Panc1 (cell line): ENCODE measurements around the gene SLC44A4. TPM values are rescaled to one million over a fixed set of nuclear protein-coding genes. Genes with fewer than 3 reads are reported as not detected.

Source experiments
- ATAC-seq: fragments of 200-7000 bp; cut with Tn5 transposase; 2 replicates; pipeline ENCODE4 v1.9.1; 2020; ENCODE audit warnings: mild to moderate bottlenecking, moderate library complexity
- BruUV-seq: library from RNA; stranded (reverse); fragments of 400-500 nt; replicated peaks from 2 replicates; lab custom pipeline; 2021; lab: Mats Ljungman, UMichigan
- CTCF ChIA-PET: fragments of 300-600 bp; sonication (Branson Sonifier 250); formaldehyde crosslinking; loops from one replicate; lab custom pipeline; 2022; ENCODE audit warnings: antibody characterized with exemption; lab: Charles Lee
- POLR2A ChIA-PET: fragments of 300-600 bp; sonication (Branson Sonifier 250); formaldehyde crosslinking; loops from one replicate; lab custom pipeline; 2022; ENCODE audit warnings: antibody characterized with exemption; lab: Charles Lee
- DNase-seq: peaks from one replicate; pipeline ENCODE4 v3.0.0-alpha.2; 2010; ENCODE audit warnings: low read depth, low spot score
- H3K27ac ChIP-seq: 2 replicates; pipeline ENCODE4 v1.5.1; 2011; ENCODE audit warnings: mild to moderate bottlenecking, low read length, inconsistent platforms
- H3K27me3 ChIP-seq: fragments of 200-500 bp; sonication (Bioruptor generic); 2 replicates; pipeline ENCODE4 v1.6.0; 2014; ENCODE audit warnings: low read length, inconsistent platforms; ENCODE audit not compliant: control insufficient read depth, insufficient read depth
- H3K36me3 ChIP-seq: fragments of 200-500 bp; sonication (Bioruptor generic); 2 replicates; pipeline ENCODE4 v1.5.1; 2014; ENCODE audit warnings: inconsistent platforms, mild to moderate bottlenecking, low read length, moderate library complexity; ENCODE audit not compliant: control insufficient read depth, insufficient read depth
- H3K4me1 ChIP-seq: 2 replicates; pipeline ENCODE4 v1.5.1; 2011; ENCODE audit warnings: inconsistent platforms, mild to moderate bottlenecking, low read length, moderate library complexity; ENCODE audit not compliant: control insufficient read depth, insufficient read depth
- H3K4me3 ChIP-seq, 2 experiments: 2 replicates each; pipeline ENCODE4 v1.5.1; 2011 to 2012; ENCODE audit warnings: low read depth in 2 of 2, low read length in 2 of 2, mild to moderate bottlenecking in 2 of 2, inconsistent platforms in 1 of 2, moderate library complexity in 1 of 2
- H3K9me3 ChIP-seq: fragments of 200-500 bp; sonication (Bioruptor generic); 2 replicates; pipeline ENCODE4 v1.5.1; 2014; ENCODE audit warnings: low read depth, mild to moderate bottlenecking, inconsistent platforms, low read length, moderate library complexity; ENCODE audit not compliant: control insufficient read depth, insufficient read depth
- CTCF ChIP-seq: fragments of 450-650 bp; IDR thresholded peaks from 2 replicates; pipeline ENCODE4 v1.5.1; 2017; ENCODE audit warnings: mild to moderate bottlenecking
- POLR2AphosphoS5 ChIP-seq: IDR thresholded peaks from 2 replicates; pipeline ENCODE4 v1.6.1; 2012; ENCODE audit warnings: mild to moderate bottlenecking, low read depth, low read length, moderate library complexity
- SIN3A ChIP-seq: IDR thresholded peaks from 2 replicates; pipeline ENCODE4 v1.6.1; 2012; ENCODE audit warnings: low read depth, mild to moderate bottlenecking, low read length, moderate library complexity, borderline replicate concordance; ENCODE audit not compliant: insufficient read depth
- TCF7L2 ChIP-seq: IDR thresholded peaks from 2 replicates; pipeline ENCODE4 v1.6.1; 2011; ENCODE audit warnings: mild to moderate bottlenecking, low read depth, low read length, inconsistent platforms
- in situ Hi-C: cut with HindIII; loops from 2 replicates; pipeline ENCODE4 v1.10.0; 2016; ENCODE audit warnings: low sequenced_read_pairs, low pct_unique_long_range_greater_than_20kb
- intact Hi-C: fragments of 100-400 bp; cut with micrococcal nuclease; formaldehyde crosslinking; loops from one replicate; pipeline ENCODE4 v1.10.0; 2022; ENCODE audit not compliant: unreplicated experiment
- total RNA-seq: library from RNA; stranded (reverse); gene quantifications from one replicate; pipeline ENCODE4 v1.2.1, GENCODE V29; 2021; ENCODE audit not compliant: unreplicated experiment
- TF ChIP-seq, protein P1 (sequence below), 2 experiments: IDR thresholded peaks; 2 replicates each; pipeline ENCODE4 v1.6.1; 2011 to 2012; ENCODE audit warnings: low read depth in 2 of 2, control low read depth in 1 of 2, low read length in 1 of 2, mild to moderate bottlenecking in 1 of 2, moderate library complexity in 1 of 2; ENCODE audit not compliant: insufficient read depth in 1 of 2

SLC44A4 gene
- total RNA-seq, 1 experiment from 2014 or later, result 2.7 TPM

- ChIA-PET POLR2A (no interaction called here), CTCF (interaction anchor here (0.6 kb wide), 1 partner anchor 14 kb away, joined by 4 read pairs; no protein-coding TSS in a partner anchor)
- peak overlapping the region; percentile 62 for H3K27ac ChIP-seq
- ATAC-seq (no peak), DNase-seq (no peak)
- peaks cover 36% of the 10 kb centered on the region for H3K4me1 ChIP-seq
- H3K4me3 ChIP-seq, result no peak overlapping the region
- no TSS peak for BruUV-seq
- intact Hi-C loops (no loop called here), in situ Hi-C loops (no loop called here)
- H3K27me3 ChIP-seq, result no peaks in the 10 kb centered on the region
- H3K9me3 ChIP-seq, result no peaks in the 10 kb centered on the region
- no peak for TF ChIP-seq CTCF
- no peaks in the 10 kb centered on the region for H3K36me3 ChIP-seq
Observed at GRCh38 chr6:31871046-31871659, 7.6 kb downstream of the SLC44A4 start.

DNA sequence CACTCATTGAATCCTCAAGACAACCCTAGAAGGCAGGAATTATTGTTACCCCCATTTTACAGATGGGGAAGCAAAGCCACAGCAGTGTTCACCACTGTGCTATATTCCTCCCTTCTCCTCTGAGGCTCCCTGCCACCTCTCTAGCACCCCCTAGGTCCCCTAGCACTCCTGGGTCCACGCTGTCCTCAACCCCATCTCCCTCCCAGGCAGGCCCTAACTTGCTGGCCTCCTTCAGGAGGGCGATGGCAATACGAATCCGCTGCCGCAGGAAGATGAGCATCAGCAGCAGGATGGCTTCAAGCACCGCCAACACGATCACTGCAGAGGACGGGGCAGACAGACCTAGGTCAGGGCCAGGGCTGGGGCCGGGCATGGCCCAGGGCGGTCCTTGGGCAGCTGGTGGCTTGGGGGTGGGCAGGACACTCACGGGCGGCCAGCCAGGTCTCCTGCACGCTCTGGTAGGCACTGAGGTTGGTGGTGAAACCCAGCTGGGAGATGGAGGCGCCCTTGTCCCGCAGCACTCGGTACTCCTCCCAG lies 8.3 kb downstream of the SLC44A4 start:
- TF ChIP-seq CTCF, result no peak
- TF ChIP-seq, protein P1, sequence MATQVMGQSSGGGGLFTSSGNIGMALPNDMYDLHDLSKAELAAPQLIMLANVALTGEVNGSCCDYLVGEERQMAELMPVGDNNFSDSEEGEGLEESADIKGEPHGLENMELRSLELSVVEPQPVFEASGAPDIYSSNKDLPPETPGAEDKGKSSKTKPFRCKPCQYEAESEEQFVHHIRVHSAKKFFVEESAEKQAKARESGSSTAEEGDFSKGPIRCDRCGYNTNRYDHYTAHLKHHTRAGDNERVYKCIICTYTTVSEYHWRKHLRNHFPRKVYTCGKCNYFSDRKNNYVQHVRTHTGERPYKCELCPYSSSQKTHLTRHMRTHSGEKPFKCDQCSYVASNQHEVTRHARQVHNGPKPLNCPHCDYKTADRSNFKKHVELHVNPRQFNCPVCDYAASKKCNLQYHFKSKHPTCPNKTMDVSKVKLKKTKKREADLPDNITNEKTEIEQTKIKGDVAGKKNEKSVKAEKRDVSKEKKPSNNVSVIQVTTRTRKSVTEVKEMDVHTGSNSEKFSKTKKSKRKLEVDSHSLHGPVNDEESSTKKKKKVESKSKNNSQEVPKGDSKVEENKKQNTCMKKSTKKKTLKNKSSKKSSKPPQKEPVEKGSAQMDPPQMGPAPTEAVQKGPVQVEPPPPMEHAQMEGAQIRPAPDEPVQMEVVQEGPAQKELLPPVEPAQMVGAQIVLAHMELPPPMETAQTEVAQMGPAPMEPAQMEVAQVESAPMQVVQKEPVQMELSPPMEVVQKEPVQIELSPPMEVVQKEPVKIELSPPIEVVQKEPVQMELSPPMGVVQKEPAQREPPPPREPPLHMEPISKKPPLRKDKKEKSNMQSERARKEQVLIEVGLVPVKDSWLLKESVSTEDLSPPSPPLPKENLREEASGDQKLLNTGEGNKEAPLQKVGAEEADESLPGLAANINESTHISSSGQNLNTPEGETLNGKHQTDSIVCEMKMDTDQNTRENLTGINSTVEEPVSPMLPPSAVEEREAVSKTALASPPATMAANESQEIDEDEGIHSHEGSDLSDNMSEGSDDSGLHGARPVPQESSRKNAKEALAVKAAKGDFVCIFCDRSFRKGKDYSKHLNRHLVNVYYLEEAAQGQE (IDR thresholded peaks at IDR 0.05; ENCODE audit: insufficient read depth in 1 of 2, low read depth in 2 of 2, low read length in 1 of 2), result no peak
- no peak for TF ChIP-seq TCF7L2
- no peak for TF ChIP-seq SIN3A
- TF ChIP-seq POLR2AphosphoS5, result no peak
- ChIA-PET POLR2A (no interaction called here), CTCF (interaction anchor here (0.6 kb wide), 1 partner anchor 14 kb away, joined by 4 read pairs; no protein-coding TSS in a partner anchor)
- in situ Hi-C loops, result no loop called here
- Histone ChIP-seq H3K4me3 (no peak overlapping the region), H3K36me3 (no peaks in the 10 kb centered on the region), H3K27ac (peak overlapping the region; percentile 62), H3K27me3 (no peaks in the 10 kb centered on the region), H3K9me3 (no peaks in the 10 kb centered on the region), H3K4me1 (peaks cover 38% of the 10 kb centered on the region)
- intact Hi-C loops, result no loop called here
- DNase-seq (no peak), ATAC-seq (peak; percentile 27; the same call in 1 of the 2 replicates)
- BruUV-seq, result no TSS peak
